ENCODE data around the gene COPB1.

DNA sequence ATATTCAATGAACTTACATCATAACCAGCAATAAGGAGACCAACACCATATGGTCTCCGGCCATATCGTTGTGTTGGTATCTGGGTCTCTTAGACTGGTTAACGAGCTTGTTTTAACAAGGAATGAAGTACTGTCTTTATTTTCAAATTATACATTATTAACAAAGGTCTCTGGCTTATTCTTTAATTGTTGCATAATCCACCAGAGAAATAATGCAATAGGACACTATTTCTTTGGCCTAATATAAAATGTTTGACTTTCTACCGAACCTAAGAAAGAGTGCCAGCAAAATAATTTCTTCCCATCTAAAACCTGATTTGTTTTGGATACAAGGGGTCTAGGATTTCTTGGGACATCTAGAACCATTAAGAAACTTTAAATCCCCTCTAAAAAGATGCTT is 14.2 kb upstream of the COPB1 start:
- TF ChIP-seq EZH2 (IDR thresholded peaks at IDR 0.05; ENCODE audit: borderline replicate concordance, insufficient read depth, low read length, poor library complexity, severe bottlenecking) (no peak), EP300 (conservative IDR thresholded peaks at IDR 0.05; ENCODE audit: poor library complexity, severe bottlenecking) (no peak), POLR2AphosphoS5 (IDR thresholded peaks at IDR 0.05) (no peak), TAF1 (IDR thresholded peaks at IDR 0.05; ENCODE audit: low read depth) (no peak), SMC3 (conservative IDR thresholded peaks at IDR 0.05; ENCODE audit: poor library complexity) (no peak)
- TF ChIP-seq, protein P1, sequence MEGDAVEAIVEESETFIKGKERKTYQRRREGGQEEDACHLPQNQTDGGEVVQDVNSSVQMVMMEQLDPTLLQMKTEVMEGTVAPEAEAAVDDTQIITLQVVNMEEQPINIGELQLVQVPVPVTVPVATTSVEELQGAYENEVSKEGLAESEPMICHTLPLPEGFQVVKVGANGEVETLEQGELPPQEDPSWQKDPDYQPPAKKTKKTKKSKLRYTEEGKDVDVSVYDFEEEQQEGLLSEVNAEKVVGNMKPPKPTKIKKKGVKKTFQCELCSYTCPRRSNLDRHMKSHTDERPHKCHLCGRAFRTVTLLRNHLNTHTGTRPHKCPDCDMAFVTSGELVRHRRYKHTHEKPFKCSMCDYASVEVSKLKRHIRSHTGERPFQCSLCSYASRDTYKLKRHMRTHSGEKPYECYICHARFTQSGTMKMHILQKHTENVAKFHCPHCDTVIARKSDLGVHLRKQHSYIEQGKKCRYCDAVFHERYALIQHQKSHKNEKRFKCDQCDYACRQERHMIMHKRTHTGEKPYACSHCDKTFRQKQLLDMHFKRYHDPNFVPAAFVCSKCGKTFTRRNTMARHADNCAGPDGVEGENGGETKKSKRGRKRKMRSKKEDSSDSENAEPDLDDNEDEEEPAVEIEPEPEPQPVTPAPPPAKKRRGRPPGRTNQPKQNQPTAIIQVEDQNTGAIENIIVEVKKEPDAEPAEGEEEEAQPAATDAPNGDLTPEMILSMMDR (IDR thresholded peaks at IDR 0.05; ENCODE audit: poor library complexity, severe bottlenecking) = no peak
- TF ChIP-seq, protein P2, sequence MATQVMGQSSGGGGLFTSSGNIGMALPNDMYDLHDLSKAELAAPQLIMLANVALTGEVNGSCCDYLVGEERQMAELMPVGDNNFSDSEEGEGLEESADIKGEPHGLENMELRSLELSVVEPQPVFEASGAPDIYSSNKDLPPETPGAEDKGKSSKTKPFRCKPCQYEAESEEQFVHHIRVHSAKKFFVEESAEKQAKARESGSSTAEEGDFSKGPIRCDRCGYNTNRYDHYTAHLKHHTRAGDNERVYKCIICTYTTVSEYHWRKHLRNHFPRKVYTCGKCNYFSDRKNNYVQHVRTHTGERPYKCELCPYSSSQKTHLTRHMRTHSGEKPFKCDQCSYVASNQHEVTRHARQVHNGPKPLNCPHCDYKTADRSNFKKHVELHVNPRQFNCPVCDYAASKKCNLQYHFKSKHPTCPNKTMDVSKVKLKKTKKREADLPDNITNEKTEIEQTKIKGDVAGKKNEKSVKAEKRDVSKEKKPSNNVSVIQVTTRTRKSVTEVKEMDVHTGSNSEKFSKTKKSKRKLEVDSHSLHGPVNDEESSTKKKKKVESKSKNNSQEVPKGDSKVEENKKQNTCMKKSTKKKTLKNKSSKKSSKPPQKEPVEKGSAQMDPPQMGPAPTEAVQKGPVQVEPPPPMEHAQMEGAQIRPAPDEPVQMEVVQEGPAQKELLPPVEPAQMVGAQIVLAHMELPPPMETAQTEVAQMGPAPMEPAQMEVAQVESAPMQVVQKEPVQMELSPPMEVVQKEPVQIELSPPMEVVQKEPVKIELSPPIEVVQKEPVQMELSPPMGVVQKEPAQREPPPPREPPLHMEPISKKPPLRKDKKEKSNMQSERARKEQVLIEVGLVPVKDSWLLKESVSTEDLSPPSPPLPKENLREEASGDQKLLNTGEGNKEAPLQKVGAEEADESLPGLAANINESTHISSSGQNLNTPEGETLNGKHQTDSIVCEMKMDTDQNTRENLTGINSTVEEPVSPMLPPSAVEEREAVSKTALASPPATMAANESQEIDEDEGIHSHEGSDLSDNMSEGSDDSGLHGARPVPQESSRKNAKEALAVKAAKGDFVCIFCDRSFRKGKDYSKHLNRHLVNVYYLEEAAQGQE (IDR thresholded peaks at IDR 0.05; ENCODE audit: borderline replicate concordance) = no peak

All from neural cell (in vitro differentiated cells).